Neuron (in vitro differentiated cells): ENCODE data around the gene MTHFSD.

Source experiments
- H2AFZ ChIP-seq: one replicate; pipeline ENCODE4 v1.6.1; 2013; ENCODE audit warnings: low read depth, mild to moderate bottlenecking, inconsistent platforms, low read length, moderate library complexity
- H3K27me3 ChIP-seq: one replicate; pipeline ENCODE4 v1.6.1; 2013; ENCODE audit warnings: low read length; ENCODE audit not compliant: insufficient read depth
- H3K36me3 ChIP-seq: one replicate; pipeline ENCODE4 v1.6.1; 2013; ENCODE audit warnings: low read length; ENCODE audit not compliant: insufficient read depth
- H3K4me1 ChIP-seq: one replicate; pipeline ENCODE4 v1.6.1; 2013; ENCODE audit warnings: low read length; ENCODE audit not compliant: insufficient read depth
- H3K4me3 ChIP-seq: 2 replicates; pipeline ENCODE4 v1.5.1; 2013; ENCODE audit warnings: mild to moderate bottlenecking, low read length, moderate library complexity
- H3K9me3 ChIP-seq: one replicate; pipeline ENCODE4 v1.6.1; 2013; ENCODE audit warnings: low read length

The MTHFSD gene

DNA sequence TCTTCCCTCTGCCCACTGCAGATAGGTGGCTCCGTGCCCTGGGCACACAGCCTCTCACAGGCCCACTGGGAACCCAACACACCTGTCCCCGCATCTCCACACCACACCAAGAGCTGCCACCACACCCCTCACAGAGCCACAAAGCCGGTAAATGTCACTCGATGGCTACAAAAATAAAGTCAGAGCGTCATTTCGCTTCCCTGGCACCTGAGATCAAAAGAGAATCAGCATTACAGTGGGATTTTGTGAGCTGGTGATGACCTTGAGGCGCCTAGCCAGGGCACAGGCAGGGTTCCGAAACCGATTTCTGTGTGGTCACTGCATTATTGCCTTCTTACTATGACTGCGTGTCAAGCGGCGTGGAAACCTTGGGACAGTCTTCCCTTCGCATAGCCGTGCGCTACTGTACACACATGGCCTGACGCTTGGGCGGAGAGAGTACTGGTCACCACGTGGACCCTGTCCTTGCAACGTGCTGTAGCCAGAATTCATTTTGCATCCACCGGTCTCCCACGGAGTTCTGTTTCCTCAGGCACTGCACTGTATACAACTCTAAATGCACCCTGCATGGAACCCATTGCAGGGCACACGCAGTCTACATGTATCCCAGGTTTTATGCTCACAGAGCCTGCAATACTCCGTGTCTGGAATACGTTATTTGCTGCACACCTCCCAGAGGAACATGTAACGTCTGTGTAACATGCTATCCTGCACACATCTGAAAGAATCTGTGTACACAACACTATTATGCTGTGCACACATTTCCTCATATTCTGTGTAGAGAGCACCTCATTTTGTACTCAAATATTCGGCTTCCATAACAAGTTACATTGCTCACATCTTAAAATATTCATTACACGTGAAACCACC, 50.5 kb downstream of the MTHFSD start:
- no peaks in the 10 kb centered on the region for H3K4me1 ChIP-seq
- H3K27me3 ChIP-seq: peaks cover 98% of the 10 kb centered on the region
- no peak overlapping the region for H3K4me3 ChIP-seq
- H2AFZ ChIP-seq: no peak overlapping the region
- no peaks in the 10 kb centered on the region for H3K36me3 ChIP-seq
- H3K9me3 ChIP-seq: no peaks in the 10 kb centered on the region

GRCh38 chr16:86503830-86504229, 51.2 kb downstream of the MTHFSD start:
- no peak overlapping the region for H2AFZ ChIP-seq
- no peaks in the 10 kb centered on the region for H3K36me3 ChIP-seq
- H3K4me3 ChIP-seq: no peak overlapping the region
- no peaks in the 10 kb centered on the region for H3K4me1 ChIP-seq
- peaks cover 98% of the 10 kb centered on the region for H3K27me3 ChIP-seq
- H3K9me3 ChIP-seq: no peaks in the 10 kb centered on the region

GRCh38 chr16:86502856-86503748, 51.9 kb downstream of the MTHFSD start:
- Histone ChIP-seq H3K27me3 (peaks cover 98% of the 10 kb centered on the region), H2AFZ (no peak overlapping the region), H3K9me3 (no peaks in the 10 kb centered on the region), H3K4me3 (no peak overlapping the region), H3K36me3 (no peaks in the 10 kb centered on the region), H3K4me1 (no peaks in the 10 kb centered on the region)

- H3K4me1 ChIP-seq: no peaks in the 10 kb centered on the region
- no peak overlapping the region for H3K4me3 ChIP-seq
- H3K36me3 ChIP-seq: no peaks in the 10 kb centered on the region
- peaks cover 95% of the 10 kb centered on the region for H3K27me3 ChIP-seq
- H3K9me3 ChIP-seq: no peaks in the 10 kb centered on the region
- H2AFZ ChIP-seq: no peak overlapping the region
These were observed 52.8 kb downstream of the MTHFSD start for GRCh38 chr16:86501989-86502855.

GRCh38 chr16:86500708-86501510, 54.1 kb downstream of the MTHFSD start:
- Histone ChIP-seq H3K9me3 (no peaks in the 10 kb centered on the region), H3K4me3 (no peak overlapping the region), H3K4me1 (no peaks in the 10 kb centered on the region), H3K27me3 (peaks cover 94% of the 10 kb centered on the region), H3K36me3 (no peaks in the 10 kb centered on the region), H2AFZ (no peak overlapping the region)

DNA sequence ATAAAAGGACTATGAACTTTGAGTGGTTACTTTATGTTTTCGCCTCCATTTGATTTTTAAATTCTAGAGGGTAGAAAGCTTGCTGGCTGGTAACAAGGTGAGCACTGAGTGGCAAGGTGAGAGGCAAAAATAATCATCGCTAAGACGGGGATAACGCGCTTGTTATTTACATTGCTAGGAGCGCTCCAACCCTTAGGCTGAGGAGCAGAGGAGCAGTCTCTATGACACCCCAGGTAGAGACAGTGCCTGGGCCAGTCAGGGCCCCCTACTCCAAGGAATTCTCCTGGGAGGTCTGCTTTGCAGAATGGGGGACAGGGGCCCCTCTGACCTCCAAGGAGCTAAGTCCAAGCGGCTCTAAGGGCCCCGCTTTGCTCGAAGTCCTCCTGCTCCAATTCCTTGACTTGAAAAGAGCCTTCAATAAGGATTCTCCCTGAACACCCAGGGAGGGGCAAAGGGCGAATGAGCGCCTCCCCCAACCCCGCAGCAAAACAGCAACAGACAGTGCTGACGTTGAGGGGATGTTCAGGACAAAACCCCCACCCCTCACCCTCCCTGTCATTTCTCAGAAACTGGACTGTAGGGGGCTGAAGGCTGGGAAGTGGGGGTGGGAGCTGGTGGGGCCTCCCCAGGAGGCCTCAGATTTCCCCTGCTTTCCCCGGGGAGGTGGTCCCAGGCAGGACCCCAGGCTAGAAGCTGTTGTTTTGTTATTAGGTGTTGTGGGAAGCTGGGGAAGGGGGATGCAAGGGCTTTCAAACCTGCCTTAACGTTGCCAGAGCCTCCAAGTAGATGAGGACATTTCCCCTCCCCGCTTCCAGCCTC, 54.9 kb downstream of the MTHFSD start:
- peaks cover 96% of the 10 kb centered on the region for H3K27me3 ChIP-seq
- no peak overlapping the region for H2AFZ ChIP-seq
- no peak overlapping the region for H3K4me3 ChIP-seq
- no peaks in the 10 kb centered on the region for H3K36me3 ChIP-seq
- H3K4me1 ChIP-seq: no peaks in the 10 kb centered on the region
- no peaks in the 10 kb centered on the region for H3K9me3 ChIP-seq

- Histone ChIP-seq H3K4me3 (no peak overlapping the region), H3K9me3 (no peaks in the 10 kb centered on the region), H2AFZ (no peak overlapping the region), H3K36me3 (no peaks in the 10 kb centered on the region), H3K4me1 (no peaks in the 10 kb centered on the region), H3K27me3 (peaks cover 96% of the 10 kb centered on the region)
These were observed 55.6 kb downstream of the MTHFSD start for GRCh38 chr16:86499440-86499786.

DNA sequence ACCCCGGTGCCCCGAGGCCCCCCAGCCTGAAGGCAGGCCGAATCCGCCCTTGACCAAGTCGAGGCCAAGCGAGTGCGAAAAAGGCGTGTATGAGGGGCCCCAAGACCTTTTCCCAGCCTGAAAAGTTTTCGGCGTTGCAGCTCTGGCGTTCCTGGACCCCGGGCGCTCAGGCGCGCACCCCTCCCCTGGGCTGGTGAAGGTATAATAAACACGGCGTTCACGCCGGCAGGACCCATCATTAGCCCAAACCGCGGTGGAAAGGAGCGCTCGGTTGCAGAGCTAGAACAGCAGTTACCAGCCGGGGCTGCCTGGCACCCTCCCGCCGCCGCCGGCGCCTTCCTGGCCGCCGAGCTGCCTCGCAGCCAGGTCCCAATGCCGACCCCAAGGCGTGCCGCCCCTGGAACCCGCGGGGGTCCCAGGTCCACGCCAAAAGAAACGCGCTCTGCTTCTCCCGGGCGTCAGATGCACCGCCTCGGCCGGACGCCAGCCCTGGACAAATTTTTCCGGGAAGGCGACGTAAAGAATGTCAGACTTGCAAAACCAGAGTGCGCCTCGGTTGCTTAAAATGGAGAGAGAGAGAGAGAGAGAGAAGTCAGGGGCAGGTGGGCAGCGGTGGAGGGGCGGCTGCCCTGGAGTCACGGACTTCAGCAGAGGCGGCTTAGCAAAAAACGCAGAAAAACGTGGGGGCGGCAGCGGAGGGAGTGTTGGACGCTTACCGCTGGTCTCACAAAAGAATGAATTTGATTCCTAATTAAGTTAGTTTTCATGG, 56.2 kb downstream of the MTHFSD start:
- Histone ChIP-seq H3K36me3 (no peaks in the 10 kb centered on the region), H3K4me1 (no peaks in the 10 kb centered on the region), H3K27me3 (peaks cover 96% of the 10 kb centered on the region), H3K4me3 (no peak overlapping the region), H3K9me3 (no peaks in the 10 kb centered on the region), H2AFZ (no peak overlapping the region)

DNA sequence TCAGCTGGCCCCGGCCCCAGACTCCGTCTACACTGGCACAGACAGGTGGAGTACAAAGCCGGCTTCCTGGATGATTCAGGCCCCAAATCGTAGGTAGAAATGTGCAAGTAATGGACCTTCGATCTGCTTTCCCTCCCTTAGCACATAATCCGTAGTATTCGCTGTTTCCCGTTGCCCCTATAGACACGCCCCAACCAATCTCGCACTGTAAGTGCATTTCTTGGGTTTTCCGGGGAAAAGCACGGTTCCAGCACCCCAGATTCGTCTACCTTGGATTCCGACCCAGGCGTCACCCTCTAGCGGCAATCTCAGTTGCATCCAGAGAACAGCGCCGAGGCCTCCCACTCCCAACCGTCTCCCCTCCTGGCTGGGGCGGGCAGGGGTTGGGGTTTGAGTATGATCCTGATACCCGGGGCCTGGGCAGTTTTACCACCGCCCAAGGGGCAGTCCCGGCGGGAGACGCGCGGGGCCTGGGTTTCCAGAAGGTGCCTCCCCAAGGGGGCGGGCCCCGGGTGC, 56.8 kb downstream of the MTHFSD start:
- Histone ChIP-seq H3K4me3 (no peak overlapping the region), H2AFZ (no peak overlapping the region), H3K36me3 (no peaks in the 10 kb centered on the region), H3K27me3 (peaks cover 97% of the 10 kb centered on the region), H3K4me1 (no peaks in the 10 kb centered on the region), H3K9me3 (no peaks in the 10 kb centered on the region)

- no peak overlapping the region for H2AFZ ChIP-seq
- H3K4me1 ChIP-seq: no peaks in the 10 kb centered on the region
- no peaks in the 10 kb centered on the region for H3K9me3 ChIP-seq
- H3K4me3 ChIP-seq: no peak overlapping the region
- H3K36me3 ChIP-seq: no peaks in the 10 kb centered on the region
- H3K27me3 ChIP-seq: peaks cover 97% of the 10 kb centered on the region
These were observed 57.4 kb downstream of the MTHFSD start for GRCh38 chr16:86497551-86498021.

GRCh38 chr16:86496929-86497461, 58.0 kb downstream of the MTHFSD start:
- H3K4me3 ChIP-seq: no peak overlapping the region

More at GRCh38 chr16:86496929-86497461, 58.0 kb downstream of the MTHFSD start:
- Histone ChIP-seq H3K4me1 (no peaks in the 10 kb centered on the region), H2AFZ (no peak overlapping the region), H3K9me3 (no peaks in the 10 kb centered on the region), H3K36me3 (no peaks in the 10 kb centered on the region), H3K27me3 (peaks cover 97% of the 10 kb centered on the region)
